GM12892 (cell line): Measurements from ENCODE around the gene SEMA3C. TPM values are rescaled to one million over a fixed set of nuclear protein-coding genes. Genes with fewer than 3 reads are reported as not detected.

Experiments
- DNase-seq: peaks from one replicate; pipeline ENCODE4 v3.0.0; 2011; ENCODE audit not compliant: insufficient read length
- FAIRE-seq: peaks from 2 replicates; lab custom pipeline; 2011; peaks lifted over from hg19 to GRCh38; lab: Jason Lieb, UNC
- POLR2A ChIP-seq: IDR thresholded peaks from 2 replicates; pipeline ENCODE4 v1.6.1; 2011; ENCODE audit warnings: low read depth, low read length, control low read depth
- POLR2AphosphoS5 ChIP-seq: IDR thresholded peaks from 2 replicates; pipeline ENCODE4 v1.6.1; 2011; ENCODE audit warnings: low read depth, low read length, control low read depth
- TAF1 ChIP-seq: IDR thresholded peaks from 2 replicates; pipeline ENCODE4 v1.6.1; 2011; ENCODE audit warnings: low read depth, mild to moderate bottlenecking, control low read depth, low read length, borderline replicate concordance
- polyA plus RNA-seq: library from polyadenylated mRNA; unstranded; fragments of >200 nt; gene quantifications from one replicate; pipeline ENCODE4 v1.2.1, GENCODE V29; 2012; ENCODE audit warnings: missing spikeins, inconsistent platforms; ENCODE audit not compliant: missing spikeins

Gene SEMA3C
- not detected for polyA plus RNA-seq

- FAIRE-seq (no peak), DNase-seq (no peak)
- TF ChIP-seq POLR2AphosphoS5, result no peak
- TF ChIP-seq POLR2A, result no peak
- TF ChIP-seq TAF1, result no peak
Observed at GRCh38 chr7:80918909-80919721, at the start of gene SEMA3C. SEMA3C (minus strand) TSS chr7:80919051; CDS start chr7:80916781, 2,270 bp downstream.

- FAIRE-seq (no peak), DNase-seq (no peak)
- TF ChIP-seq POLR2A (no peak), TAF1 (no peak), POLR2AphosphoS5 (no peak)
Observed at GRCh38 chr7:80968606-80969005, 49.8 kb upstream of the SEMA3C start.

GRCh38 chr7:80967917-80968297 lies 49.1 kb upstream of the SEMA3C start:
- FAIRE-seq (no peak), DNase-seq (no peak)
- TF ChIP-seq TAF1, result no peak
- TF ChIP-seq POLR2AphosphoS5, result no peak
- TF ChIP-seq POLR2A, result no peak

GRCh38 chr7:80967071-80967916 lies 48.4 kb upstream of the SEMA3C start:
- TF ChIP-seq TAF1, result no peak
- FAIRE-seq (no peak), DNase-seq (no peak)

GRCh38 chr7:80960244-80960795 lies 41.5 kb upstream of the SEMA3C start:
- DNase-seq (no peak), FAIRE-seq (no peak)
- TF ChIP-seq POLR2A (no peak), TAF1 (no peak), POLR2AphosphoS5 (no peak)

- no peak for FAIRE-seq
- no peak for TF ChIP-seq TAF1
- no peak for TF ChIP-seq POLR2A
- no peak for TF ChIP-seq POLR2AphosphoS5
- no peak for DNase-seq
Observed at GRCh38 chr7:80957226-80957777, 38.5 kb upstream of the SEMA3C start.

- DNase-seq, result no peak
- TF ChIP-seq POLR2A, result no peak
- no peak for TF ChIP-seq TAF1
- TF ChIP-seq POLR2AphosphoS5, result no peak
- FAIRE-seq, result no peak
Observed at GRCh38 chr7:80954191-80954590, 35.3 kb upstream of the SEMA3C start.

- TF ChIP-seq POLR2A, result no peak
- TF ChIP-seq POLR2AphosphoS5, result no peak
- no peak for TF ChIP-seq TAF1
- DNase-seq (no peak), FAIRE-seq (no peak)
Observed at GRCh38 chr7:80950550-80950967, 31.7 kb upstream of the SEMA3C start.

- TF ChIP-seq POLR2AphosphoS5 (no peak), POLR2A (no peak), TAF1 (no peak)
- FAIRE-seq (no peak), DNase-seq (no peak)
Observed at GRCh38 chr7:80949449-80949848, 30.6 kb upstream of the SEMA3C start.

- DNase-seq (no peak), FAIRE-seq (no peak)
- TF ChIP-seq POLR2A (no peak), POLR2AphosphoS5 (no peak), TAF1 (no peak)
Observed at GRCh38 chr7:80946858-80947257, 28.0 kb upstream of the SEMA3C start.

GRCh38 chr7:80945976-80946375 lies 27.1 kb upstream of the SEMA3C start:
- FAIRE-seq (no peak), DNase-seq (no peak)
- TF ChIP-seq POLR2AphosphoS5 (no peak), TAF1 (no peak), POLR2A (no peak)

GRCh38 chr7:80943342-80943741 lies 24.5 kb upstream of the SEMA3C start:
- FAIRE-seq (no peak), DNase-seq (no peak)
- TF ChIP-seq TAF1, result no peak
- no peak for TF ChIP-seq POLR2A
- no peak for TF ChIP-seq POLR2AphosphoS5
